Upper lobe of right lung (tissue), 1 donor: ENCODE data around the gene KIAA0319L. TPM values are rescaled to one million over a fixed set of nuclear protein-coding genes. Genes with fewer than 3 reads are reported as not detected.

ENCODE experiments used
- ATAC-seq: fragments of 200-7000 bp; cut with Tn5 transposase; one replicate; pipeline ENCODE4 v1.9.1; 2020; ENCODE audit warnings: mild to moderate bottlenecking, moderate library complexity
- DNase-seq: peaks from one replicate; pipeline ENCODE4 v3.0.0-alpha.2; 2020
- H3K27ac ChIP-seq: fragments of 200-600 bp; one replicate; pipeline ENCODE4 v1.8.0; 2022
- H3K27me3 ChIP-seq: fragments of 200-600 bp; one replicate; pipeline ENCODE4 v1.8.0; 2022; ENCODE audit warnings: mild to moderate bottlenecking
- H3K36me3 ChIP-seq: fragments of 200-600 bp; one replicate; pipeline ENCODE4 v1.8.0; 2022
- H3K4me1 ChIP-seq: fragments of 200-600 bp; one replicate; pipeline ENCODE4 v1.8.0; 2022
- H3K4me3 ChIP-seq: fragments of 200-600 bp; one replicate; pipeline ENCODE4 v1.8.0; 2022; ENCODE audit warnings: mild to moderate bottlenecking
- H3K9me3 ChIP-seq: fragments of 200-600 bp; one replicate; pipeline ENCODE4 v1.8.0; 2022
- intact Hi-C: fragments of 100-400 bp; cut with DNase I; formaldehyde crosslinking; loops from one replicate; pipeline ENCODE4 v1.11.0; 2022
- total RNA-seq: library from RNA; stranded (reverse); fragmentation: NEBNext Ultra II Directional; extraction: Animal tissue kit (Norgen Biotek cat#: 25700); gene quantifications from one replicate; pipeline ENCODE4 v1.2.1, GENCODE V29; 2021
- TF ChIP-seq, protein P1 (sequence below): fragments of 200-600 bp; IDR thresholded peaks from one replicate; pipeline ENCODE4 v1.8.0; 2022; ENCODE audit warnings: antibody characterized with exemption
- donor health status: DM: no; HTN: yes; CAD: no; lungs with severe emphysema.

KIAA0319L gene
- total RNA-seq, 1 donor from 2014 or later = 87.7 TPM

DNA sequence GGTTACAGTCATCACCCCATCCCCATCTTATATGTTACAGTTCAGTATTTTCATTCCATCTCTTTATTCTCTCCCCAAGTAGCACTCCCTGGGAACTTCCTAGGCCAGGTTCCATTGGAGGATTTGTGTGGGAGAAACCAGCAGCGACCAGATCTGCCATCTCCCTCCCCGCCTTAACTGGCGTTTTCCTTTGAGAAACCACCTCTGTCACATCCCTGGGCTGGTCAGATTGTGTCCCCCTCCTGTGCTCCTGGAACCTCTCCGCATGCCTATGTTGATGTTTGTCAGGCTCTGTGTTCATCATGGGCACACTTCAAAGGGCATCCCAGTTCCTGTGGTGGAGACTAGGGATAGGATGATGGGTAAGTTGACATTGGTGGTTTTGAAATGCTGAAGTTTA is 126.4 kb downstream of the KIAA0319L start:
- no peaks in the 10 kb centered on the region for H3K4me1 ChIP-seq
- intact Hi-C loops = no loop called here
- no peak overlapping the region for H3K4me3 ChIP-seq
- no peak overlapping the region for H3K27ac ChIP-seq
- H3K9me3 ChIP-seq = no peaks in the 10 kb centered on the region
- ATAC-seq (no peak), DNase-seq (no peak)
- TF ChIP-seq, protein P1, sequence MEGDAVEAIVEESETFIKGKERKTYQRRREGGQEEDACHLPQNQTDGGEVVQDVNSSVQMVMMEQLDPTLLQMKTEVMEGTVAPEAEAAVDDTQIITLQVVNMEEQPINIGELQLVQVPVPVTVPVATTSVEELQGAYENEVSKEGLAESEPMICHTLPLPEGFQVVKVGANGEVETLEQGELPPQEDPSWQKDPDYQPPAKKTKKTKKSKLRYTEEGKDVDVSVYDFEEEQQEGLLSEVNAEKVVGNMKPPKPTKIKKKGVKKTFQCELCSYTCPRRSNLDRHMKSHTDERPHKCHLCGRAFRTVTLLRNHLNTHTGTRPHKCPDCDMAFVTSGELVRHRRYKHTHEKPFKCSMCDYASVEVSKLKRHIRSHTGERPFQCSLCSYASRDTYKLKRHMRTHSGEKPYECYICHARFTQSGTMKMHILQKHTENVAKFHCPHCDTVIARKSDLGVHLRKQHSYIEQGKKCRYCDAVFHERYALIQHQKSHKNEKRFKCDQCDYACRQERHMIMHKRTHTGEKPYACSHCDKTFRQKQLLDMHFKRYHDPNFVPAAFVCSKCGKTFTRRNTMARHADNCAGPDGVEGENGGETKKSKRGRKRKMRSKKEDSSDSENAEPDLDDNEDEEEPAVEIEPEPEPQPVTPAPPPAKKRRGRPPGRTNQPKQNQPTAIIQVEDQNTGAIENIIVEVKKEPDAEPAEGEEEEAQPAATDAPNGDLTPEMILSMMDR = no peak
- no peaks in the 10 kb centered on the region for H3K27me3 ChIP-seq
- H3K36me3 ChIP-seq = peaks cover 36% of the 10 kb centered on the region

DNA sequence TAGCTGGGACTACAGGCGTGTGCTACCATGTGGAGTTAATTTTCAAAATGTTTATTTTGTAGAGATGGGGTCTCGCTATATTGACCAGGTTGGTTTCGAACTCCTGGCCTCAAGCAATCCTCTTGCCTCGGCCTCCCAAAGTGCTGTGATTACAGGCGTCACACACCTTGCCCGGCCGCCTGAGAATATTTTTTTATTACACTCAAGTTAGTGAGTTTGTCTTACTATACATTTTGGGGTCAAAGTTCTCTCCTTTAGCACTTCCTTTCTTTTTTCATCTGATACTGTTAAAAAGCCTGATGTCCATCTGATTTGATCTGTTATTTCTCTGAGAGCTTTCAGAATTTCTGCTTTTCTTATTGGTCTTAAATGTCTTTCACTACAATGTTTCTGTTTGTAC is 128.8 kb downstream of the KIAA0319L start:
- H3K4me3 ChIP-seq = no peak overlapping the region
- ATAC-seq = no peak
- no peak overlapping the region for H3K27ac ChIP-seq
- H3K27me3 ChIP-seq = no peaks in the 10 kb centered on the region
- no peak for DNase-seq
- intact Hi-C loops = no loop called here
- H3K9me3 ChIP-seq = no peaks in the 10 kb centered on the region
- H3K36me3 ChIP-seq = peaks cover 14% of the 10 kb centered on the region
- H3K4me1 ChIP-seq = no peaks in the 10 kb centered on the region
- TF ChIP-seq, protein P1 = no peak

DNA sequence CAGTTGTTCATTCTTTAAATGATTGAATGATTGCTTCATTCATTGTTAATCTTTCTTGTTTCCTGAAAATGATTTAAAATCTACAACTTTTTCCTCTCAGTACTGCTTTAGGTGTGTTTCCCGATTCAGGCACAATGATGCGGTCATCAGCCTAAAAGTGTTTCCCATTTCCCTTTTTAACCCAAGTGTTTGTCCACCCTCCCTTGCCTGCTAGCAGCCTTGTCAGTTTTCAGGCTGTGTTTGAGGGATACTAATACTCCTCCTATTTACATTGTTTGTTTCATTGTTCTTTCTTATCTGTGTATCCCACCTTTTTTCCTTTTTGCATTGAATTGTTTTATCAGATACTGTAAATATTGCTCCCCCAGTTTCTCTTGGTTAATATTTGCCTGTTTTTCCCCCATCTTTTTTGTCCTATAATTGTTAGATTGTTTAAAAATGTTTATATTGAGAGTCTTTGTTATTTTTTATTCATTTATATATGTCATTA is 131.1 kb downstream of the KIAA0319L start:
- Histone ChIP-seq H3K4me1 (no peaks in the 10 kb centered on the region), H3K9me3 (no peaks in the 10 kb centered on the region), H3K27ac (no peak overlapping the region), H3K27me3 (no peaks in the 10 kb centered on the region), H3K4me3 (no peak overlapping the region), H3K36me3 (no peaks in the 10 kb centered on the region)
- no peak for DNase-seq
- intact Hi-C loops = no loop called here
- no peak for ATAC-seq
- TF ChIP-seq, protein P1 = no peak

DNA sequence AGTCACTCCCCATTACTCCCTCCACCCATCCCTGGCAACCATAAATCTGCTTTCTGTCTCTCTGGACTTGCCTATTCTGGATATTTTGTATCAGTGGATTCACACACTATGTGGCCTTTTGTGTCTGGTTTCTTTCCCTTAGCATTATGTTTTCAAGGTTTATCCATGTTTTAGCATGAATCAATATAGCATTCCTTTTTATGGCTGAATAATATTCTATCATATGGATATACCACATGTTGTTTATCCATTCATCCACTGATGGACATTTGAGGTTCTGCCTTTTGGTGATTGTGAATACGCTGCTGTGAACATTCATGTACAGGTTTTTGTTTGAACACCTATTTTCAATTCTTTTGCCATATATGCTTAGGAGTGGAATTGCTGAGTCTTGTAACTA is 148.3 kb downstream of the KIAA0319L start:
- no peaks in the 10 kb centered on the region for H3K27me3 ChIP-seq
- H3K36me3 ChIP-seq = peaks cover 50% of the 10 kb centered on the region
- H3K27ac ChIP-seq = no peak overlapping the region
- no peaks in the 10 kb centered on the region for H3K9me3 ChIP-seq
- ATAC-seq = no peak
- TF ChIP-seq, protein P1 = no peak
- intact Hi-C loops = no loop called here
- no peaks in the 10 kb centered on the region for H3K4me1 ChIP-seq
- DNase-seq = no peak
- no peak overlapping the region for H3K4me3 ChIP-seq

DNA sequence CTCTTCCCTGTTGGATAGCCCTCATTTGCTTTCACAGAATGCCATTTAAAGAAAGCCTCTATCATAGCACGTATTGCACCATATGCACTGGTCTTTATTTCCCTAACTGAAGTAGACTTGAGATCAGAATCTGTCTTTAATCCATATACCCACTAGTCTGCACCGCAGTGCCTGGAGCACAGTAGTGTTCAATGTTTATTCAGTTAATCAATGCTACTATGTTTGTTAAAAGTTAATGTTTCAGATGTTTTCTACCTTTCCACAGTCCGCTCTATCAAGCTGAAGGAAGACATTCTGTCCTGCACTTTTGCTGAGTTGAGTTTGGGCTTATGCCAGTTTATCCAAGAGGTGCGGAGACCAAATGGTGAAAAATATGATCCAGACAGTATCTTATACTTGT is 149.5 kb downstream of the KIAA0319L start:
- H3K4me3 ChIP-seq = no peak overlapping the region
- H3K4me1 ChIP-seq = no peaks in the 10 kb centered on the region
- H3K27me3 ChIP-seq = no peaks in the 10 kb centered on the region
- H3K27ac ChIP-seq = no peak overlapping the region
- intact Hi-C loops = no loop called here
- ATAC-seq (no peak), DNase-seq (no peak)
- H3K36me3 ChIP-seq = peaks cover 57% of the 10 kb centered on the region
- no peaks in the 10 kb centered on the region for H3K9me3 ChIP-seq
- TF ChIP-seq, protein P1 = no peak

DNA sequence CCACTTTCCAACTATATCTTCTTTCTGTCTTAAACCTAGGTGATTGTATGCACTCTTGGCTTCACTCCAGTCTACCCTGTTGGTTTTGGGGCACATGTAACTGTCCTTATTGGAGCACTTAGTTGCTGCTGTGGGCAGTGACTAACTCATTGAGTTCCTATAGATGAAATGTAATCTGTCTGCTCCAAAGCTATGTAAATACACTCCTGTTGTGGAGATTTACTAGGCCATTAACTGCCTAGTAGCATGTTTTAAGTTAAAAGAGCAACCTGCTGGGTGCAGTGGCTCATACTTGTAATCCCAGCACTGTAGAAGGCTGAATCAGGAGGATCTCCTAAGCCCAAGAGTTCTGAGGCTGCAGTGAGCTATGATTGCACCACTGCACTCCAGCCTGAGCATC is 151.1 kb downstream of the KIAA0319L start:
- peaks cover 73% of the 10 kb centered on the region for H3K36me3 ChIP-seq
- TF ChIP-seq, protein P1 = no peak

More for the DNA sequence above, 151.1 kb downstream of the KIAA0319L start:
- Histone ChIP-seq H3K4me3 (no peak overlapping the region), H3K9me3 (no peaks in the 10 kb centered on the region), H3K27me3 (no peaks in the 10 kb centered on the region), H3K4me1 (no peaks in the 10 kb centered on the region), H3K27ac (no peak overlapping the region)
- intact Hi-C loops = no loop called here
- DNase-seq (no peak), ATAC-seq (no peak)
